GM12873 (cell line): Measurements from ENCODE around the gene BCL2L12.

Experiments
- TF ChIP-seq, protein P1 (sequence below): IDR thresholded peaks from 2 replicates; pipeline ENCODE4 v1.5.1; 2012; ENCODE audit warnings: low read depth, mild to moderate bottlenecking, moderate library complexity, low read length, control low read depth; ENCODE audit not compliant: insufficient read depth; ENCODE audit errors: missing control alignments

The BCL2L12 gene

GRCh38 chr19:49676136-49676783 lies 10.5 kb downstream of the BCL2L12 start:
- TF ChIP-seq, protein P1, sequence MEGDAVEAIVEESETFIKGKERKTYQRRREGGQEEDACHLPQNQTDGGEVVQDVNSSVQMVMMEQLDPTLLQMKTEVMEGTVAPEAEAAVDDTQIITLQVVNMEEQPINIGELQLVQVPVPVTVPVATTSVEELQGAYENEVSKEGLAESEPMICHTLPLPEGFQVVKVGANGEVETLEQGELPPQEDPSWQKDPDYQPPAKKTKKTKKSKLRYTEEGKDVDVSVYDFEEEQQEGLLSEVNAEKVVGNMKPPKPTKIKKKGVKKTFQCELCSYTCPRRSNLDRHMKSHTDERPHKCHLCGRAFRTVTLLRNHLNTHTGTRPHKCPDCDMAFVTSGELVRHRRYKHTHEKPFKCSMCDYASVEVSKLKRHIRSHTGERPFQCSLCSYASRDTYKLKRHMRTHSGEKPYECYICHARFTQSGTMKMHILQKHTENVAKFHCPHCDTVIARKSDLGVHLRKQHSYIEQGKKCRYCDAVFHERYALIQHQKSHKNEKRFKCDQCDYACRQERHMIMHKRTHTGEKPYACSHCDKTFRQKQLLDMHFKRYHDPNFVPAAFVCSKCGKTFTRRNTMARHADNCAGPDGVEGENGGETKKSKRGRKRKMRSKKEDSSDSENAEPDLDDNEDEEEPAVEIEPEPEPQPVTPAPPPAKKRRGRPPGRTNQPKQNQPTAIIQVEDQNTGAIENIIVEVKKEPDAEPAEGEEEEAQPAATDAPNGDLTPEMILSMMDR, result no peak

GRCh38 chr19:49676784-49677230 lies 11.1 kb downstream of the BCL2L12 start:
- TF ChIP-seq, protein P1, result no peak

GRCh38 chr19:49677231-49677900 lies 11.6 kb downstream of the BCL2L12 start, which contains the start of gene PRMT1:
PRMT1 (plus strand) TSS chr19:49677271; CDS start chr19:49677281, 10 bp downstream.
- TF ChIP-seq, protein P1, result no peak

DNA sequence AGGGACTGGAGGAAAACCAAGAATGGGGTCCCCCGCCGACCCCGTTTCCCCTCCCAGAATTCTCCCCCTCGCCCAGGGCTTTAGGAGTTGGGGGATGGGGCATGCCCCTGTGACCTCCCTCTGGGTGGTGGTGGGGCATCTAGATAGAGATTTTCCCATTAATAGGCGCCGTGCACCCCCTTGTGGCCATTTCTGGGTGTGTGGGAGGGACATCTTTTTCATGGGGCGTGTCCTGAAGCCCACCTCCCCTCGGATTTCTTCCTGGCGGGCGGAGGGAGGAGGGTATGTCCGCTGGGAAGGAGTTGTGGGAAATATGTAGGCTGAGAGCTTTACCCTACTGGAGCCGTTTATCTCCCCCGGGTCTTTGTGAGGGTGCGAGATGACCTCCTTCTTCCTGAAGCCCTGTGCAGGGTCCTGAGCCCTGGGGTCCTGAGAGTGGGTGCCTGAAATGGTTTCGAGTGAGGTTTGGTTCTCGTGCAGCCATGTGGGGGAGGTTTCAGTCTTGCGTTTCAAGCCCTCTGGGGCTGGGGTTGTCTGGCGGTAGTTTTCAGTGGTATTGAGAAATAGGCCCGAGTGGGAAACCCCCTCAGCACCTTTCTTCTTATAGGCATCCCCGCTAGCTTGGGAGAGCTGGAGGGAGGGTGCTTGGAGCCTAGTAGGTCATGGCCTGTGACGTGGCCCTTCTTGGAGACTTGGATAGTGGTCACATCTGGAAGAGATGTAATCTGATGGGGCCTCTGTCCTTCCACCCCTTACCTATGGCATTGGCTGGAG lies 12.4 kb downstream of the BCL2L12 start:
- TF ChIP-seq, protein P1, result peak; percentile 70

DNA sequence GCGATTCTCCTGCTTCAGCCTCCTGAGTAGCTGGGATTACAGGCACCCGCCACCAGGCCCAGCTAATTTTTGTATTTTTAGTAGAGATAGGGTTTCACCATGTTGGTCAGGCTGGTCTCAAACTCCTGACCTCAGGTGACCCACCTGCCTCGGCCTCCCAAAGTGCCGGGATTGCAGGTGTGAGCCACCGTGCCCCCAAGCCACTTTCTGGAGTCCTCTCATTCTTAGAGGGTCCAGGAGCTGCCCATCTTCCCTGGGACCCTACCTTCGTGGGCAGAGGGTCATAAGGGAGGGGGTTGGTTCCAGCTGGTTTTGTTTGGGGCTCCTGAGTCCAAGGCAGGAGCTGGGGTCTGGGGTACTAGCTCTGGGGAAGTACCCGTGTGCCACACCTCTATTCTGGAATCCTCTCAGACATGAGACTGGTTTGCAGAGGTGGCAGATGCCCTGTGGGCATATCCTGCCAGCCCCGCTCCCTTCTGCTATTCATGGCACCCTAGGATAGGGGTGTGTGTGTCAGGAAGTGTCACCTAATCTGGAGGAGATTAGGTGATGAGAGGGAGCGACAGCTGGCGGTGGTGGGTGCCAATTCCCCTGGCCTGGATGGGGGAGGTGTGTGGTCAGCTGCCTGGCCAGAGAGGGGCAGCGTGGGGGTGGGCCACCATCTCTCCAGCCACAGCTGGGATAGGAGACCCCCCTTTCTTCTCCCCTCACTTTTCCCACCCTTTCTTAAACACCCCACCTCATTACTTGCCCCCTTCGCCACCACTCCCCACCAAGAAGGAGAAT lies 13.4 kb downstream of the BCL2L12 start:
- TF ChIP-seq, protein P1, result no peak

DNA sequence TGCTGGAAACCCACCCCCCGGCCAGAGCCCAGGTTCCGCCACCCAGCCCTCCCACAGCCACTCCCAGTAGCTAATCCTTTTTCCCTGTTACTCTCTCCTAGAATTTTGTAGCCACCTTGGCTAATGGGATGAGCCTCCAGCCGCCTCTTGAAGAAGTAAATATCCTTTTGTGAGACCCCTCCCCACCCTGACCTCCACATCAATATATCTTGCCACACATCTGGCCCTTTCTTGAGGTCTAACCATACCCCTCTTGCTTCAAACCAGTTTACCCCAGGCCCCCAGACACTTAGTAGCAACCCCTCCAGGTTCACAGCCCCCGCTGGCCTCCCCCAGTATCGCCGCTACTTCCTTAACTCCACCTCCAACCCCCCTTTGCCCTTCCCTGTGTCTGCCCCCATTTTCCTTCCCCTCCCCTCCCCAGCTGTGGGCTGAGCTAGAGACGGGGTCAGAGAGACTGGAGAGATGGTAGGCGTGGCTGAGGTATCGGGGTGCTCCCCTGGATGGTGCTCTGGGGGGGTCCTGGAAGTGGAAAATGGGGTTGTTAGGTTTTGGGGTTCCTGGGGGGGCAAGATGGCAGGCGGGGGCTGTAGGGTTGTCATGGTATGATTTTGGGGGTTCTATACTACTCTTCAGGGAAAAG lies 14.2 kb downstream of the BCL2L12 start:
- TF ChIP-seq, protein P1, result no peak
